ENCODE data around the gene SAMD1.

SAMD1 gene

DNA sequence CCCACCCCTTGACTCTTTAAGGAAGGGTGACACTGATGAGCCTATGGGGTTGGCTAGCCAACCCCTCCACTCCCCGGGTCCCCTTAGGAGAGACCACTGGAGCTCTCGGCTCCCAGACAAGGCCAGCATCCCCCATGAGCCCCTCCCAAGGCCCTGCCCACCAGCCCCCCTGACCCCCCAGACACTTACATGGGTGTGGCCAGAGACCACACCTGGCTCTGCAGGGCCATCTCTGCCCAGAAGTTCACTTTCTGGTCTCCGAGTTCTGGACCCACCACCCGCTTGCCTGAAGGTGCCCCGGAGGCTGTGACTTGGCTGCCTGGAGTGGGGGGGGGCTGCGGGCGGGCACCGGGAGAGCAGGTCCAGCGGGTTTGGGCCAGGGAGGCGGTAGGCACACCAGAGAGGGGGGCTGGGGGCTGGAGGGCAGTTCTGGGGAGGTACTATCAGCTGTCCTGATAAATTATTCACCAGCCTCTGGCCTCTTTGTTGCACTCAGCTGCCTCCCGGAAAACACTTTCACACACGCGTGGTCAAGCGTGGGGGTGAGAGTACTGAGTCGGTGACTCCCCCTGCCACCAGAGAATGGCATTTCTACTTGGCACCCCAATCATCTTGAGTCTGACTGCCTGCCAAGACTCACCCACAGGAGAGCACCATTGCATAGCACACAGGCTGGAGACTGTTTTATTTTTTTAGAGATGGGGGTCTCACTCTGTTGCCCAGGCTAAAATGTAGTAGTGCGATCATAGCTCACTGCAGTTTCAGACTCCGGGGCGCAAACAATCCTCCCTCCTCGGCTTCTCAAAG, 28.6 kb downstream of the SAMD1 start, which contains the start of gene PALM3:
PALM3 (minus strand) TSS at position 326 of the 807 bp plus-strand sequence; CDS start at position 230, 96 bp downstream.
- no peak for TF ChIP-seq GABPA (IDR thresholded peaks at IDR 0.05; ENCODE audit: low read depth)
- TF ChIP-seq, protein P1, sequence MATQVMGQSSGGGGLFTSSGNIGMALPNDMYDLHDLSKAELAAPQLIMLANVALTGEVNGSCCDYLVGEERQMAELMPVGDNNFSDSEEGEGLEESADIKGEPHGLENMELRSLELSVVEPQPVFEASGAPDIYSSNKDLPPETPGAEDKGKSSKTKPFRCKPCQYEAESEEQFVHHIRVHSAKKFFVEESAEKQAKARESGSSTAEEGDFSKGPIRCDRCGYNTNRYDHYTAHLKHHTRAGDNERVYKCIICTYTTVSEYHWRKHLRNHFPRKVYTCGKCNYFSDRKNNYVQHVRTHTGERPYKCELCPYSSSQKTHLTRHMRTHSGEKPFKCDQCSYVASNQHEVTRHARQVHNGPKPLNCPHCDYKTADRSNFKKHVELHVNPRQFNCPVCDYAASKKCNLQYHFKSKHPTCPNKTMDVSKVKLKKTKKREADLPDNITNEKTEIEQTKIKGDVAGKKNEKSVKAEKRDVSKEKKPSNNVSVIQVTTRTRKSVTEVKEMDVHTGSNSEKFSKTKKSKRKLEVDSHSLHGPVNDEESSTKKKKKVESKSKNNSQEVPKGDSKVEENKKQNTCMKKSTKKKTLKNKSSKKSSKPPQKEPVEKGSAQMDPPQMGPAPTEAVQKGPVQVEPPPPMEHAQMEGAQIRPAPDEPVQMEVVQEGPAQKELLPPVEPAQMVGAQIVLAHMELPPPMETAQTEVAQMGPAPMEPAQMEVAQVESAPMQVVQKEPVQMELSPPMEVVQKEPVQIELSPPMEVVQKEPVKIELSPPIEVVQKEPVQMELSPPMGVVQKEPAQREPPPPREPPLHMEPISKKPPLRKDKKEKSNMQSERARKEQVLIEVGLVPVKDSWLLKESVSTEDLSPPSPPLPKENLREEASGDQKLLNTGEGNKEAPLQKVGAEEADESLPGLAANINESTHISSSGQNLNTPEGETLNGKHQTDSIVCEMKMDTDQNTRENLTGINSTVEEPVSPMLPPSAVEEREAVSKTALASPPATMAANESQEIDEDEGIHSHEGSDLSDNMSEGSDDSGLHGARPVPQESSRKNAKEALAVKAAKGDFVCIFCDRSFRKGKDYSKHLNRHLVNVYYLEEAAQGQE (IDR thresholded peaks at IDR 0.05; ENCODE audit: insufficient replicate concordance, low read depth): no peak
- no peak for TF ChIP-seq SPI1 (IDR thresholded peaks at IDR 0.05; ENCODE audit: borderline replicate concordance, low read depth)
- TF ChIP-seq, protein P2, sequence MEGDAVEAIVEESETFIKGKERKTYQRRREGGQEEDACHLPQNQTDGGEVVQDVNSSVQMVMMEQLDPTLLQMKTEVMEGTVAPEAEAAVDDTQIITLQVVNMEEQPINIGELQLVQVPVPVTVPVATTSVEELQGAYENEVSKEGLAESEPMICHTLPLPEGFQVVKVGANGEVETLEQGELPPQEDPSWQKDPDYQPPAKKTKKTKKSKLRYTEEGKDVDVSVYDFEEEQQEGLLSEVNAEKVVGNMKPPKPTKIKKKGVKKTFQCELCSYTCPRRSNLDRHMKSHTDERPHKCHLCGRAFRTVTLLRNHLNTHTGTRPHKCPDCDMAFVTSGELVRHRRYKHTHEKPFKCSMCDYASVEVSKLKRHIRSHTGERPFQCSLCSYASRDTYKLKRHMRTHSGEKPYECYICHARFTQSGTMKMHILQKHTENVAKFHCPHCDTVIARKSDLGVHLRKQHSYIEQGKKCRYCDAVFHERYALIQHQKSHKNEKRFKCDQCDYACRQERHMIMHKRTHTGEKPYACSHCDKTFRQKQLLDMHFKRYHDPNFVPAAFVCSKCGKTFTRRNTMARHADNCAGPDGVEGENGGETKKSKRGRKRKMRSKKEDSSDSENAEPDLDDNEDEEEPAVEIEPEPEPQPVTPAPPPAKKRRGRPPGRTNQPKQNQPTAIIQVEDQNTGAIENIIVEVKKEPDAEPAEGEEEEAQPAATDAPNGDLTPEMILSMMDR (IDR thresholded peaks at IDR 0.05; ENCODE audit: insufficient read depth, low read length): no peak
- no peak for TF ChIP-seq POLR2AphosphoS5 (IDR thresholded peaks at IDR 0.05; ENCODE audit: low read depth)

DNA sequence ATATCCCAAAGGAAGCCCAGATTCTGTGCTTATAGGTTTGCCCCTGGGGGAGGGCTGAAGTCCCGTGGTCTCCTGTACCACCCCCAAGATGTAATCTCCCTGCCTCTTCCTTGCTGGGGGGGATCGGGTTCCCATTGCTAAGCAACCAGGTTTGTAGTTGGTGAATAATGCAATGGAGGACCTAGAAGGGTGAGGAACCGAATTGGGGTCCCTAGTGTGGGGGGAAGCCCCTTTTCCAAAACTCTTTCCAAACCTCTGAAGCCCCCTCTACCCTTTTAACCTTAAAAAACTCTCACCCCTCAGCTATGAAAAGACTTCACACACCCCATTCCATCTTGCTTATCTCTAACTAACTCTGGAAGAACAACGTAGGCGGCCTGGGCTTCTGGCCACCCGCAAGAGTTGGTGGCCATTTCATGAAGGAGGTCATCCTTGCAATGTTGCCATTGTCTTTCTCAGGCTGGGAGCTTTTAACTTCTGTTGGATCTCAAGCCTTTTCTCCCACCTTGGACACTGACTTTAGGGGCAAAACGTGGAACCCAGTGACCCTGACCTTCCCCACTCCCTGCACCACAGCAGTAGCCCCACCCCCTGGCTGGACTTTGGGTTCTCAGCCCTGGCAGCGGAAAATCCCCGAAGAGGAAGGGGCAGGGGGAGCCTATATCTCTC, 29.3 kb downstream of the SAMD1 start:
- H3K4me3 ChIP-seq (replicated peaks; ENCODE audit: insufficient read depth, low read length): no peak overlapping the region
- H3K27me3 ChIP-seq (ENCODE audit: insufficient read depth, poor library complexity, severe bottlenecking): peaks cover 22% of the 10 kb centered on the region
- DNase-seq (ENCODE audit: low read depth in 1 of 2, low spot score in 1 of 2): no peak
- TF ChIP-seq SPI1 (IDR thresholded peaks at IDR 0.05; ENCODE audit: borderline replicate concordance, low read depth) (no peak), GABPA (IDR thresholded peaks at IDR 0.05; ENCODE audit: low read depth) (no peak), POLR2AphosphoS5 (IDR thresholded peaks at IDR 0.05; ENCODE audit: low read depth) (no peak)
- TF ChIP-seq, protein P1 (IDR thresholded peaks at IDR 0.05; ENCODE audit: insufficient replicate concordance, low read depth): no peak
- TF ChIP-seq, protein P2 (IDR thresholded peaks at IDR 0.05; ENCODE audit: insufficient read depth, low read length): no peak
- H3K27ac ChIP-seq (replicated peaks): no peak overlapping the region

More for the DNA sequence above, 28.6 kb downstream of the SAMD1 start, which contains the start of gene PALM3:
- H3K4me3 ChIP-seq (replicated peaks; ENCODE audit: insufficient read depth, low read length): no peak within 1 kb of the TSS
- H3K27ac ChIP-seq (replicated peaks): no peak within 1 kb of the TSS
- no peak for DNase-seq (ENCODE audit: low read depth in 1 of 2, low spot score in 1 of 2)
- peaks cover 19% of the 10 kb centered on the region for H3K27me3 ChIP-seq (ENCODE audit: insufficient read depth, poor library complexity, severe bottlenecking)

DNA sequence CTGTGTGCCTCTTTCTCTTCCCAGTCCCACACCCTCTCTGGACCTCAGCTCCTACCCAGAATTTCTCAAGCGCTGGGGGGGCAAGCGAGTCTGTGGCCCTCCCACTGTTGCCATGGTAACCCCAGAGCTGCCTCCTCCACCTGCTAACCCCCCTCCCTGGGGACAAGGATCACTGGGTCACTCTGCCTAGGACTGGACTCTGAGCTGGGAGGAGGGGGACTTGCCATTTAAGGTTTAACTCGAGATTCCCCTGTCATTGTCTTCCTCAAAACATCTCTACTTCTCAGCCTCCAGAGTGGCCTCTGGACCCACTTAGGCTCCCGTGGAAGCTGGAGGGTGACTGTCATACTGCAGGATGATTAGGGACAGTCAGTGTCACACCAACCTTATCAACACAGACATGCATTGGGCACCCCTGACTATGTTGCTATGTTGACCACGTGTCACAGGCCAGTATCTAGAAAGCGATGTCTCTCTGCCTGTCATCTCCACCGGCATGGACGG, 30.8 kb downstream of the SAMD1 start:
- DNase-seq (ENCODE audit: low read depth in 1 of 2, low spot score in 1 of 2): no peak
- TF ChIP-seq, protein P2 (IDR thresholded peaks at IDR 0.05; ENCODE audit: insufficient read depth, low read length): no peak
- TF ChIP-seq POLR2AphosphoS5 (IDR thresholded peaks at IDR 0.05; ENCODE audit: low read depth): no peak
- TF ChIP-seq, protein P1 (IDR thresholded peaks at IDR 0.05; ENCODE audit: insufficient replicate concordance, low read depth): no peak
- TF ChIP-seq SPI1 (IDR thresholded peaks at IDR 0.05; ENCODE audit: borderline replicate concordance, low read depth): no peak
- TF ChIP-seq GABPA (IDR thresholded peaks at IDR 0.05; ENCODE audit: low read depth): no peak
- Histone ChIP-seq H3K27ac (replicated peaks) (no peak overlapping the region), H3K4me3 (replicated peaks; ENCODE audit: insufficient read depth, low read length) (no peak overlapping the region), H3K27me3 (ENCODE audit: insufficient read depth, poor library complexity, severe bottlenecking) (peaks cover 26% of the 10 kb centered on the region)

Measured in HL-60 (cell line).